Prostate gland (tissue), 2 donors: ENCODE results near the gene MTA3. TPM values are rescaled to one million over a fixed set of nuclear protein-coding genes. Genes with fewer than 3 reads are reported as not detected.

ENCODE experiments used
- DNase-seq: peaks from one replicate; pipeline ENCODE4 v3.0.0-alpha.2; 2019; ENCODE audit warnings: low spot score
- H3K27ac ChIP-seq, 2 donors: fragments of 200-600 bp; sonication (generic); 2 replicates each; pipeline ENCODE4 v1.5.1; 2017 to 2019
- H3K27me3 ChIP-seq: fragments of 200-600 bp; sonication (generic); replicated peaks from 2 replicates; pipeline ENCODE4 v1.5.1; 2019; ENCODE audit not compliant: insufficient read depth
- H3K36me3 ChIP-seq, 2 donors: fragments of 200-600 bp; sonication (generic); 1 replicate in 1 of 2; 2 replicates in 1 of 2; pipeline versions ENCODE4 v1.5.1 to v1.8.1; 2017 to 2019
- H3K4me1 ChIP-seq: fragments of 200-600 bp; sonication (generic); replicated peaks from 2 replicates; pipeline ENCODE4 v1.5.1; 2019
- H3K4me3 ChIP-seq, 2 donors: fragments of 200-600 bp; sonication (generic); 2 replicates each; pipeline ENCODE4 v1.5.1; 2017 to 2019
- H3K9me3 ChIP-seq: fragments of 200-600 bp; sonication (generic); 2 replicates; pipeline ENCODE4 v1.5.1; 2017
- POLR2A ChIP-seq: fragments of 450-650 bp; IDR thresholded peaks from one replicate; pipeline ENCODE4 v1.6.1; 2016; ENCODE audit warnings: antibody characterized with exemption, mild to moderate bottlenecking
- POLR2AphosphoS5 ChIP-seq: sonication (generic); formaldehyde crosslinking; IDR thresholded peaks from one replicate; pipeline ENCODE4 v1.6.1; 2017; ENCODE audit warnings: antibody characterized with exemption
- WGBS: methylation state at CpG from one replicate; pipeline ENCODE4 v1.1.5; 2018; 5-methylcytosine and 5-hydroxymethylcytosine counted together
- intact Hi-C: fragments of 100-400 bp; cut with DNase I; formaldehyde crosslinking; loops from one replicate; pipeline ENCODE4 v1.14.2; 2022
- total RNA-seq, 2 donors: library from RNA; depleted of rRNA; stranded (reverse); fragments of >200 nt; gene quantifications; one replicate each; pipeline ENCODE4 v1.1.0, GENCODE V29; 2016
- TF ChIP-seq, protein P1 (sequence below), 4 experiments: fragments of 200-600 bp in 2 of 4; fragments of 450-650 bp in 2 of 4; sonication (generic) in 2 of 4; IDR thresholded peaks; 1 replicate in 3 of 4; 2 replicates in 1 of 4; pipeline ENCODE4 v1.5.1; 2016 to 2019; ENCODE audit warnings: antibody characterized with exemption in 4 of 4, mild to moderate bottlenecking in 2 of 4, moderate library complexity in 2 of 4

The MTA3 gene
- total RNA-seq, 2 donors from 2014 or later = 23.6 to 53.4 TPM

DNA sequence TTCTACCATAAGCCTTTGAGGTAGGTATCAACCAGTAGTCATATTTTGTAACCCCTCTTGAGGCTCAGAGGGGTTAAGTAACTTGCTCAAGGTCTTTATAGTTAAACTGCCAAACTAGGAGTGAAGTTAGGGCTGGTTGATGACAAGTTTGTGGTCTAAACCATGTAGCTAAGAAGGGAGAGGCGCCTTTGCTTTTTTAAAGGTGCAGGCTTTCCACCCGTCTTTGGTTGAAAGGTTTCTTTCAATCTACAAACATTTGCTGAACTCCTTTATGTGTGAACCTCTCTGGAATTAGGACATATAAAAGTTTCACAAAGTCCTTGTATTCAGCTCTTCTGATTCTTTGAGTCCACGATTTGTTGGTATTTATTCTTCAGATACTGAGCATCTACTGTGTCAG lies 2.4 kb upstream of the MTA3 start:
- no peaks in the 10 kb centered on the region for H3K4me1 ChIP-seq
- TF ChIP-seq POLR2A (no peak), POLR2AphosphoS5 (no peak)
- TF ChIP-seq, protein P1, sequence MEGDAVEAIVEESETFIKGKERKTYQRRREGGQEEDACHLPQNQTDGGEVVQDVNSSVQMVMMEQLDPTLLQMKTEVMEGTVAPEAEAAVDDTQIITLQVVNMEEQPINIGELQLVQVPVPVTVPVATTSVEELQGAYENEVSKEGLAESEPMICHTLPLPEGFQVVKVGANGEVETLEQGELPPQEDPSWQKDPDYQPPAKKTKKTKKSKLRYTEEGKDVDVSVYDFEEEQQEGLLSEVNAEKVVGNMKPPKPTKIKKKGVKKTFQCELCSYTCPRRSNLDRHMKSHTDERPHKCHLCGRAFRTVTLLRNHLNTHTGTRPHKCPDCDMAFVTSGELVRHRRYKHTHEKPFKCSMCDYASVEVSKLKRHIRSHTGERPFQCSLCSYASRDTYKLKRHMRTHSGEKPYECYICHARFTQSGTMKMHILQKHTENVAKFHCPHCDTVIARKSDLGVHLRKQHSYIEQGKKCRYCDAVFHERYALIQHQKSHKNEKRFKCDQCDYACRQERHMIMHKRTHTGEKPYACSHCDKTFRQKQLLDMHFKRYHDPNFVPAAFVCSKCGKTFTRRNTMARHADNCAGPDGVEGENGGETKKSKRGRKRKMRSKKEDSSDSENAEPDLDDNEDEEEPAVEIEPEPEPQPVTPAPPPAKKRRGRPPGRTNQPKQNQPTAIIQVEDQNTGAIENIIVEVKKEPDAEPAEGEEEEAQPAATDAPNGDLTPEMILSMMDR (IDR thresholded peaks at IDR 0.05) = no peak
- H3K27ac ChIP-seq = peak overlapping the region in 1 of 2 donors; percentile 94
- H3K36me3 ChIP-seq = no peaks in the 10 kb centered on the region
- intact Hi-C loops = no loop called here
- no peak overlapping the region for H3K4me3 ChIP-seq
- WGBS = 87% methylated on average over 3 of the region's 3 CpGs
- no peaks in the 10 kb centered on the region for H3K9me3 ChIP-seq
- no peak for DNase-seq
- no peaks in the 10 kb centered on the region for H3K27me3 ChIP-seq

- TF ChIP-seq POLR2AphosphoS5 (no peak), POLR2A (no peak)
- TF ChIP-seq, protein P1 (IDR thresholded peaks at IDR 0.05) = no peak
- Histone ChIP-seq H3K4me1 (no peaks in the 10 kb centered on the region), H3K36me3 (no peaks in the 10 kb centered on the region), H3K4me3 (no peak overlapping the region), H3K27me3 (no peaks in the 10 kb centered on the region), H3K27ac (peak overlapping the region; percentile 92 to 94), H3K9me3 (no peaks in the 10 kb centered on the region)
- intact Hi-C loops = no loop called here
- WGBS = 14% methylated on average over 3 of the region's 3 CpGs
- no peak for DNase-seq
These were observed 1.6 kb upstream of the MTA3 start for GRCh38 chr2:42566837-42567321.

DNA sequence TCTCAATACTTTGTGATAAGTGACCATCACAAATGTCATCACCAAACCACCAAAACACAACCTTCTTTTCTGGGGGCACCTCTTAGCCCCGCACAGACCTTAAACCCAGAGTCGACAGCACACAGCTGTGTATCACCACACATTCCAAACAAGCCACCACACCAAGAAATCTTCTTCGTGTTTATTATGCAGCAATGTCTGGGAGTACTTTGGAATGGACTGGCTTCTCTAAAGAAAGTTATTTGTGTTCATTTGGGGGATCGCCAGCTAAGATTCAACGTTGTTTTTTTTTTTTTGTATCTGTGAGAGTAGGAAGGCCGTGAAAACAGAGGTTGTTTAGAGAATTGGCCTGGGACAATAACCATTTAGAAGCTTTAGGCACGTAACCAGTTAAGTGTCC lies 1.1 kb upstream of the MTA3 start:
- H3K4me3 ChIP-seq = no peak overlapping the region
- peak overlapping the region; percentile 92 to 94 for H3K27ac ChIP-seq

GRCh38 chr2:42567806-42568400 lies 529 bp upstream of the MTA3 start:
- Histone ChIP-seq H3K27ac (peak overlapping the region; percentile 92 to 94), H3K4me1 (no peaks in the 10 kb centered on the region), H3K4me3 (peak overlapping the region; percentile 77 to 92), H3K36me3 (no peaks in the 10 kb centered on the region), H3K27me3 (no peaks in the 10 kb centered on the region), H3K9me3 (no peaks in the 10 kb centered on the region)
- 21% methylated on average over 12 of the region's 12 CpGs for WGBS
- intact Hi-C loops = no loop called here
- DNase-seq = peak; percentile 23
- TF ChIP-seq, protein P1 (IDR thresholded peaks at IDR 0.05) = no peak
- TF ChIP-seq POLR2AphosphoS5 (no peak), POLR2A (no peak)

More for the DNA sequence above, 1.1 kb upstream of the MTA3 start:
- H3K4me1 ChIP-seq = no peaks in the 10 kb centered on the region
- no peaks in the 10 kb centered on the region for H3K9me3 ChIP-seq
- no peaks in the 10 kb centered on the region for H3K27me3 ChIP-seq
- WGBS = 21% methylated on average over 7 of the region's 7 CpGs
- TF ChIP-seq, protein P1 (IDR thresholded peaks at IDR 0.05) = no peak
- TF ChIP-seq POLR2AphosphoS5 = no peak
- TF ChIP-seq POLR2A = no peak
- intact Hi-C loops = no loop called here
- H3K36me3 ChIP-seq = no peaks in the 10 kb centered on the region
- no peak for DNase-seq

- H3K36me3 ChIP-seq = no peaks in the 10 kb centered on the region
- TF ChIP-seq POLR2AphosphoS5 = no peak
- no peak for TF ChIP-seq POLR2A
- TF ChIP-seq, protein P1 (IDR thresholded peaks at IDR 0.05) = no peak
- intact Hi-C loops = no loop called here
- no peaks in the 10 kb centered on the region for H3K4me1 ChIP-seq
- WGBS = 3% methylated on average over 20 of the region's 20 CpGs
- no peaks in the 10 kb centered on the region for H3K9me3 ChIP-seq
- H3K4me3 ChIP-seq = peak overlapping the region; percentile 77 to 92
- DNase-seq = peak; percentile 12
- H3K27me3 ChIP-seq = no peaks in the 10 kb centered on the region
- H3K27ac ChIP-seq = peak overlapping the region; percentile 92 to 94
These were observed 782 bp downstream of the MTA3 start for GRCh38 chr2:42569116-42569711.
